Stimulated activated CD4-positive, alpha-beta T cell treated with anti-CD3 and anti-CD28 coated beads, Interleukin-15, amount 100 ng/mL, for 48 hours (primary cell): ENCODE measurements around the gene ARSJ.

Source experiments
- DNase-seq, 2 donors: peaks; one replicate each; pipeline ENCODE4 v3.0.0-alpha.2; 2020; ENCODE audit warnings: low read depth in 2 of 2

The ARSJ gene

GRCh38 chr4:113899271-113900070 lies 80.0 kb downstream of the ARSJ start:
- DNase-seq, result no peak

- DNase-seq, result no peak
Measured at GRCh38 chr4:113893546-113893945, 85.9 kb downstream of the ARSJ start.

GRCh38 chr4:113888006-113888405 lies 91.4 kb downstream of the ARSJ start:
- no peak for DNase-seq

- no peak for DNase-seq
Measured at GRCh38 chr4:113885291-113885690, 94.2 kb downstream of the ARSJ start.

GRCh38 chr4:113884655-113885054 lies 94.8 kb downstream of the ARSJ start:
- DNase-seq, result no peak

GRCh38 chr4:113882668-113883067 lies 96.8 kb downstream of the ARSJ start:
- DNase-seq, result no peak

- no peak for DNase-seq
Measured at GRCh38 chr4:113881256-113881655, 98.2 kb downstream of the ARSJ start.

GRCh38 chr4:113880240-113881028 lies 99.0 kb downstream of the ARSJ start:
- DNase-seq, result no peak

GRCh38 chr4:113878668-113879067 lies 100.8 kb downstream of the ARSJ start:
- DNase-seq, result no peak

- no peak for DNase-seq
Measured at GRCh38 chr4:113874480-113874879, 105.0 kb downstream of the ARSJ start.

GRCh38 chr4:113873508-113873907 lies 105.9 kb downstream of the ARSJ start:
- no peak for DNase-seq

GRCh38 chr4:113872426-113873260 lies 106.8 kb downstream of the ARSJ start:
- no peak for DNase-seq

GRCh38 chr4:113871080-113871479 lies 108.4 kb downstream of the ARSJ start:
- no peak for DNase-seq

GRCh38 chr4:113869743-113870375 lies 109.6 kb downstream of the ARSJ start:
- DNase-seq, result peak; percentile 24 to 38

GRCh38 chr4:113866611-113867010 lies 112.8 kb downstream of the ARSJ start:
- DNase-seq, result no peak

GRCh38 chr4:113858924-113859323 lies 120.5 kb downstream of the ARSJ start:
- DNase-seq, result no peak

- no peak for DNase-seq
Measured at GRCh38 chr4:113851816-113852215, 127.6 kb downstream of the ARSJ start.
